Measurements from ENCODE around the gene SYTL3. TPM values are rescaled to one million over a fixed set of nuclear protein-coding genes. Genes with fewer than 3 reads are reported as not detected.
A peak's percentile ranks its signal among the peaks of the same experiment; 100 is the strongest.

The SYTL3 gene
- total and polyA plus RNA-seq, 2 experiments from 2014 or later = 0.07 TPM; not detected in 1

- Histone ChIP-seq H4K20me1 (replicated peaks; ENCODE audit: insufficient read depth) (no peaks in the 10 kb centered on the region), H2AFZ (0 out of 2 replicates have a peak overlapping the region, but pooled peaks have one; percentile 21), H3K4me3 (no peak overlapping the region), H3K4me1 (ENCODE audit: insufficient read depth) (no peaks in the 10 kb centered on the region; the same call in 1 of the 2 replicates), H3K27me3 (ENCODE audit: insufficient read depth) (no peaks in the 10 kb centered on the region), H3K9me2 (ENCODE audit: insufficient read depth) (no peaks in the 10 kb centered on the region), H3K4me2 (no peak overlapping the region), H3K36me3 (ENCODE audit: insufficient read depth) (no peaks in the 10 kb centered on the region), H3K79me2 (replicated peaks; ENCODE audit: insufficient read depth) (no peaks in the 10 kb centered on the region), H3K27ac (ENCODE audit: low read depth) (no peak overlapping the region), H3F3A (replicated peaks; ENCODE audit: low read depth) (no peaks in the 10 kb centered on the region)
- peaks cover 2% of the 10 kb centered on the region for H3K27me3 Mint-ChIP-seq (ENCODE audit: insufficient read depth, low read depth, poor library complexity)
- H3K9me3 Mint-ChIP-seq = no peaks in the 10 kb centered on the region
- TF ChIP-seq CTCF (conservative IDR thresholded peaks at IDR 0.05; ENCODE audit: low read depth in 2 of 2) = no peak
- ATAC-seq (peak; percentile 33; the same call in 2 of the 3 replicates), DNase-seq (ENCODE audit: low spot score) (no peak)
- no peaks in the 10 kb centered on the region for H3K36me3 Mint-ChIP-seq (ENCODE audit: low read depth)
- no peak overlapping the region for H3K4me3 Mint-ChIP-seq
- peaks cover 12% of the 10 kb centered on the region for H3K4me1 Mint-ChIP-seq
- no peak overlapping the region for H3K27ac Mint-ChIP-seq
Measured at GRCh38 chr6:158686791-158687381, 37.0 kb downstream of the SYTL3 start.

DNA sequence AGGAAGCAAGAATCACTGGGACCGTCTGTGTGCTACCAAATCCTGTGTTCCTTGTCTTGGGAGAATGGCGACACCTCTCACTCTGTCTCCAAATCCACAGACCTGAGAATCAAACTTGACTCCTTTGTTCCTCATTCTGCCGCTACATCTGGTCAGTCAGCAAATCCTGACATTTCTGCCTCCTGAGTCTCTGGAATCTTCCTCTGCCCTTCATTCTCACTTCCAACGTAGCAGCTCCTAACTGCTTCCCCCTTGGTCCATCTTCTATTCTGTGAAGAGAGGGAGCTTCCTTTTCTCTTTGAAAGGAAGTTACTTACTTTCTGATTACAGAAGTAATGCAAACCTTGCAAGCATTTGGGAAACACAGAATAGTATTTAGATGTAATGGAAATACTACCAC, 37.7 kb downstream of the SYTL3 start:
- no peaks in the 10 kb centered on the region for H3K36me3 Mint-ChIP-seq (ENCODE audit: low read depth)
- Histone ChIP-seq H2AFZ (no peak overlapping the region), H3K4me3 (no peak overlapping the region), H3F3A (replicated peaks; ENCODE audit: low read depth) (no peaks in the 10 kb centered on the region), H3K36me3 (ENCODE audit: insufficient read depth) (no peaks in the 10 kb centered on the region), H4K20me1 (replicated peaks; ENCODE audit: insufficient read depth) (no peaks in the 10 kb centered on the region), H3K79me2 (replicated peaks; ENCODE audit: insufficient read depth) (no peaks in the 10 kb centered on the region), H3K9me2 (ENCODE audit: insufficient read depth) (no peaks in the 10 kb centered on the region), H3K4me1 (ENCODE audit: insufficient read depth) (no peaks in the 10 kb centered on the region; the same call in 1 of the 2 replicates), H3K27me3 (ENCODE audit: insufficient read depth) (no peaks in the 10 kb centered on the region), H3K4me2 (no peak overlapping the region), H3K27ac (ENCODE audit: low read depth) (no peak overlapping the region)
- H3K9me3 Mint-ChIP-seq = no peaks in the 10 kb centered on the region
- H3K4me3 Mint-ChIP-seq = no peak overlapping the region
- ATAC-seq = no peak
- H3K27ac Mint-ChIP-seq = no peak overlapping the region; the same call in 1 of the 2 replicates
- H3K4me1 Mint-ChIP-seq = peaks cover 12% of the 10 kb centered on the region
- TF ChIP-seq ETS1 (IDR thresholded peaks at IDR 0.05) (no peak), ZNF462 (CRISPR knock-in tag; IDR thresholded peaks at IDR 0.05) (no peak), NANOG (IDR thresholded peaks at IDR 0.05; ENCODE audit: borderline replicate concordance) (no peak), ZNF114 (CRISPR knock-in tag; IDR thresholded peaks at IDR 0.05) (no peak), STAT1 (IDR thresholded peaks at IDR 0.05; ENCODE audit: unreplicated experiment) (no peak)
- TF ChIP-seq, protein P1, sequence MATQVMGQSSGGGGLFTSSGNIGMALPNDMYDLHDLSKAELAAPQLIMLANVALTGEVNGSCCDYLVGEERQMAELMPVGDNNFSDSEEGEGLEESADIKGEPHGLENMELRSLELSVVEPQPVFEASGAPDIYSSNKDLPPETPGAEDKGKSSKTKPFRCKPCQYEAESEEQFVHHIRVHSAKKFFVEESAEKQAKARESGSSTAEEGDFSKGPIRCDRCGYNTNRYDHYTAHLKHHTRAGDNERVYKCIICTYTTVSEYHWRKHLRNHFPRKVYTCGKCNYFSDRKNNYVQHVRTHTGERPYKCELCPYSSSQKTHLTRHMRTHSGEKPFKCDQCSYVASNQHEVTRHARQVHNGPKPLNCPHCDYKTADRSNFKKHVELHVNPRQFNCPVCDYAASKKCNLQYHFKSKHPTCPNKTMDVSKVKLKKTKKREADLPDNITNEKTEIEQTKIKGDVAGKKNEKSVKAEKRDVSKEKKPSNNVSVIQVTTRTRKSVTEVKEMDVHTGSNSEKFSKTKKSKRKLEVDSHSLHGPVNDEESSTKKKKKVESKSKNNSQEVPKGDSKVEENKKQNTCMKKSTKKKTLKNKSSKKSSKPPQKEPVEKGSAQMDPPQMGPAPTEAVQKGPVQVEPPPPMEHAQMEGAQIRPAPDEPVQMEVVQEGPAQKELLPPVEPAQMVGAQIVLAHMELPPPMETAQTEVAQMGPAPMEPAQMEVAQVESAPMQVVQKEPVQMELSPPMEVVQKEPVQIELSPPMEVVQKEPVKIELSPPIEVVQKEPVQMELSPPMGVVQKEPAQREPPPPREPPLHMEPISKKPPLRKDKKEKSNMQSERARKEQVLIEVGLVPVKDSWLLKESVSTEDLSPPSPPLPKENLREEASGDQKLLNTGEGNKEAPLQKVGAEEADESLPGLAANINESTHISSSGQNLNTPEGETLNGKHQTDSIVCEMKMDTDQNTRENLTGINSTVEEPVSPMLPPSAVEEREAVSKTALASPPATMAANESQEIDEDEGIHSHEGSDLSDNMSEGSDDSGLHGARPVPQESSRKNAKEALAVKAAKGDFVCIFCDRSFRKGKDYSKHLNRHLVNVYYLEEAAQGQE (IDR thresholded peaks at IDR 0.05; ENCODE audit: unreplicated experiment) = no peak
- peaks cover 2% of the 10 kb centered on the region for H3K27me3 Mint-ChIP-seq (ENCODE audit: insufficient read depth, low read depth, poor library complexity)
- DNase-seq (ENCODE audit: low spot score) = no peak
